Brain pericyte (primary cell): ENCODE data around the gene USP54.
"Not testable (repeated sequence)": the region's sequence is repeated elsewhere in the genome, so short reads cannot be mapped to it uniquely, and the experiment has no call there.

Experiments used
- DNase-seq: peaks from one replicate; pipeline ENCODE4 v3.0.0-alpha.2; 2012; ENCODE audit warnings: low read depth, low spot score

USP54 gene

GRCh38 chr10:73590881-73591799, at the start of gene USP54:
Gene USP54 (minus strand): TSS chr10:73591342. CDS start chr10:73575658, 15,684 bp downstream.
- no peak for DNase-seq

GRCh38 chr10:73639286-73639685, 48.1 kb upstream of the USP54 start:
- no peak for DNase-seq

GRCh38 chr10:73635781-73636180, 44.6 kb upstream of the USP54 start:
- DNase-seq, result no peak

- DNase-seq, result no peak
Observed at GRCh38 chr10:73634421-73634820, 43.3 kb upstream of the USP54 start.

- DNase-seq, result no peak
Observed at GRCh38 chr10:73629165-73629564, 38.0 kb upstream of the USP54 start.

- DNase-seq, result no peak
Observed at GRCh38 chr10:73628405-73628804, 37.3 kb upstream of the USP54 start.

GRCh38 chr10:73627300-73627699, 36.2 kb upstream of the USP54 start:
- DNase-seq, result no peak

GRCh38 chr10:73625884-73626752, 35.0 kb upstream of the USP54 start:
- peak; percentile 84 for DNase-seq

GRCh38 chr10:73625004-73625883, 34.1 kb upstream of the USP54 start:
- DNase-seq, result no peak

- DNase-seq, result no peak
Observed at GRCh38 chr10:73623056-73623455, 31.9 kb upstream of the USP54 start.

GRCh38 chr10:73620974-73621373, 29.8 kb upstream of the USP54 start:
- DNase-seq, result not testable (repeated sequence)

- not testable (repeated sequence) for DNase-seq
Observed at GRCh38 chr10:73617143-73617542, 26.0 kb upstream of the USP54 start.

GRCh38 chr10:73614720-73615119, 23.6 kb upstream of the USP54 start:
- DNase-seq, result no peak

- no peak for DNase-seq
Observed at GRCh38 chr10:73609116-73609515, 18.0 kb upstream of the USP54 start.

GRCh38 chr10:73601486-73601921, 10.4 kb upstream of the USP54 start:
- DNase-seq, result no peak

- no peak for DNase-seq
Observed at GRCh38 chr10:73597346-73597745, 6.2 kb upstream of the USP54 start.

- no peak for DNase-seq
Observed at GRCh38 chr10:73593812-73594211, 2.7 kb upstream of the USP54 start.

GRCh38 chr10:73593110-73593509, 2.0 kb upstream of the USP54 start:
- DNase-seq, result no peak

GRCh38 chr10:73591935-73592699, 975 bp upstream of the USP54 start:
- no peak for DNase-seq

- DNase-seq, result no peak
Observed at GRCh38 chr10:73589563-73590126, 1.5 kb downstream of the USP54 start.
